K562 (cell line): Measurements from ENCODE around the gene EFNA2. TPM values are rescaled to one million over a fixed set of nuclear protein-coding genes. Genes with fewer than 3 reads are reported as not detected.

Source experiments
- ARID3A ChIP-seq: IDR thresholded peaks from 2 replicates; pipeline ENCODE4 v1.6.1; 2012; ENCODE audit warnings: low read depth, low read length, improper control_type of control experiment, borderline replicate concordance
- CAMTA2 ChIP-seq: fragments of 250-450 bp; sonication (Bioruptor Pico); conservative IDR thresholded peaks from 2 replicates; pipeline ENCODE4 v1.5.1; 2022
- FOSL1 ChIP-seq: fragments of 200-800 bp; sonication (Bioruptor generic); conservative IDR thresholded peaks from 2 replicates; pipeline ENCODE4 v1.6.1; 2016; ENCODE audit warnings: missing genetic modification characterization, missing compliant biosample characterization
- FOXK2 ChIP-seq, 2 experiments: fragments of 450-650 bp; IDR thresholded peaks in 1 of 2; conservative IDR thresholded peaks in 1 of 2; 2 replicates each; pipeline ENCODE4 v1.6.1; 2016; ENCODE audit warnings: low read depth in 2 of 2, mild to moderate bottlenecking in 1 of 2
- HMG20B ChIP-seq: fragments of 250-450 bp; sonication (Bioruptor Pico); IDR thresholded peaks from 2 replicates; pipeline ENCODE4 v1.5.0; 2021; ENCODE audit warnings: mild to moderate bottlenecking
- MBD1 ChIP-seq: fragments of 250-450 bp; sonication (Bioruptor Pico); IDR thresholded peaks from 2 replicates; pipeline ENCODE4 v1.8.0; 2022; ENCODE audit warnings: inconsistent platforms
- MBD2 ChIP-seq: sonication (generic); IDR thresholded peaks from 2 replicates; pipeline ENCODE4 v1.6.1; 2016; ENCODE audit warnings: low read depth, borderline replicate concordance
- MLLT1 ChIP-seq, 2 experiments: fragments of 450-650 bp; IDR thresholded peaks; 2 replicates each; pipeline ENCODE4 v1.6.1; 2016
- MYNN ChIP-seq, 2 experiments: sonication (generic); formaldehyde crosslinking in 1 of 2; IDR thresholded peaks; 2 replicates each; pipeline versions ENCODE4 v1.5.0 to v1.6.1; 2016 to 2020; ENCODE audit warnings: antibody characterized with exemption in 1 of 2, missing genetic modification reagents in 1 of 2
- NFE2L1 ChIP-seq: fragments of 450-650 bp; IDR thresholded peaks from 2 replicates; pipeline ENCODE4 v1.6.1; 2016; ENCODE audit warnings: missing genetic modification characterization, low read depth, mild to moderate bottlenecking, missing compliant biosample characterization, moderate library complexity, borderline replicate concordance
- PHTF2 ChIP-seq: fragments of 250-450 bp; sonication (Bioruptor Pico); IDR thresholded peaks from 2 replicates; pipeline ENCODE4 v1.5.0; 2021; ENCODE audit warnings: mild to moderate bottlenecking
- POLR2B ChIP-seq: fragments of 450-650 bp; IDR thresholded peaks from 2 replicates; pipeline ENCODE4 v1.6.1; 2018; ENCODE audit warnings: low read depth; ENCODE audit not compliant: partially characterized antibody
- TAF1 ChIP-seq: IDR thresholded peaks from 2 replicates; pipeline ENCODE4 v1.6.1; 2011; ENCODE audit warnings: mild to moderate bottlenecking, low read length, moderate library complexity; ENCODE audit not compliant: insufficient read depth, control insufficient read depth, severe bottlenecking; ENCODE audit errors: extremely low read depth
- TEAD1 ChIP-seq, 2 experiments: fragments of 450-650 bp in 1 of 2; sonication (generic) in 1 of 2; formaldehyde crosslinking; IDR thresholded peaks; 2 replicates each; pipeline versions ENCODE4 v1.4.0 to v1.8.0; 2020 to 2022; ENCODE audit warnings: mild to moderate bottlenecking in 2 of 2, missing genetic modification reagents in 1 of 2
- TFE3 ChIP-seq: fragments of 450-650 bp; formaldehyde crosslinking; IDR thresholded peaks from 2 replicates; pipeline ENCODE4 v1.4.0; 2020; ENCODE audit warnings: mild to moderate bottlenecking, mixed read lengths
- TOE1 ChIP-seq, 2 experiments: fragments of 450-650 bp in 1 of 2; sonication (generic) in 1 of 2; formaldehyde crosslinking in 1 of 2; IDR thresholded peaks; 2 replicates each; pipeline versions ENCODE4 v1.7.1 to v1.8.0; 2016 to 2022; ENCODE audit warnings: borderline replicate concordance in 2 of 2, mild to moderate bottlenecking in 2 of 2, antibody characterized with exemption in 1 of 2, inconsistent platforms in 1 of 2, low read depth in 1 of 2, missing genetic modification reagents in 1 of 2, moderate library complexity in 1 of 2
- ZNF224 ChIP-seq: sonication (generic); formaldehyde crosslinking; IDR thresholded peaks from 2 replicates; pipeline ENCODE4 v1.8.0; 2022; ENCODE audit warnings: mild to moderate bottlenecking, missing genetic modification reagents
- ZNF696 ChIP-seq: fragments of 250-450 bp; sonication (Bioruptor Pico); conservative IDR thresholded peaks from 2 replicates; pipeline ENCODE4 v1.4.0; 2020; ENCODE audit warnings: mild to moderate bottlenecking, moderate library complexity
- ZNF76 ChIP-seq: fragments of 250-450 bp; sonication (Bioruptor Pico); IDR thresholded peaks from 2 replicates; pipeline ENCODE4 v1.4.0; 2020; ENCODE audit warnings: mild to moderate bottlenecking, moderate library complexity, borderline replicate concordance
- polyA plus RNA-seq, 8 experiments: library from polyadenylated mRNA; depleted of rRNA in 4 of 8; stranded (reverse) in 5 of 8; unstranded in 3 of 8; fragments of >200 nt; fragmentation: Nextera tagmentation in 2 of 8; fragmentation: Illumina TruSeq in 1 of 8; extraction: Ambion mirVana in 2 of 8; extraction: Trizol in 1 of 8; gene quantifications; 2 replicates each; pipeline versions ENCODE4 v1.2.1 to v1.2.3, GENCODE V29; 2011 to 2014; ENCODE audit warnings: inconsistent platforms in 1 of 8, missing spikeins in 1 of 8
- total RNA-seq, 7 experiments: library from RNA; depleted of rRNA in 6 of 7; stranded (reverse); fragments of >200 nt in 6 of 7; fragmentation: Illumina TruSeq in 2 of 7; extraction: Trizol in 2 of 7; gene quantifications; 2 replicates each; pipeline versions ENCODE4 v1.2.1 to v1.2.3, GENCODE V29; 2011 to 2021; ENCODE audit warnings: low replicate concordance in 1 of 7

The EFNA2 gene
- total and polyA plus RNA-seq, 9 of the 15 experiments (the other 6 are each of a cell fraction or from before 2014, with no cell fraction given), result 0.11 to 0.44 (median 0.15) TPM; not detected in 6

GRCh38 chr19:1239796-1240737, 45.6 kb upstream of the EFNA2 start (continued):
- TF ChIP-seq NFE2L1 (no peak), TOE1 (IDR thresholded peaks at IDR 0.05; ENCODE audit: borderline replicate concordance) (no peak), TOE1 (CRISPR knock-in tag; IDR thresholded peaks at IDR 0.05; ENCODE audit: borderline replicate concordance, low read depth) (no peak), MBD1 (CRISPR knock-in tag) (no peak), TFE3 (no peak), ZNF696 (no peak), MBD2 (no peak), TAF1 (peak; percentile 15), MYNN (IDR thresholded peaks at IDR 0.05) (no peak), MYNN (CRISPR knock-in tag; IDR thresholded peaks at IDR 0.05) (no peak), HMG20B (CRISPR knock-in tag) (no peak), CAMTA2 (CRISPR knock-in tag) (no peak), POLR2B (peak; percentile 22), MLLT1 (IDR thresholded peaks at IDR 0.05) (no peak), FOXK2 (conservative IDR thresholded peaks at IDR 0.05 in 1 of 2, IDR thresholded peaks at IDR 0.05 in 1 of 2; ENCODE audit: low read depth in 2 of 2) (no peak), TEAD1 (CRISPR knock-in tag; IDR thresholded peaks at IDR 0.05) (no peak), FOSL1 (tag) (peak; percentile 68), ARID3A (no peak), ZNF224 (CRISPR knock-in tag) (no peak), PHTF2 (CRISPR knock-in tag) (no peak), ZNF76 (CRISPR knock-in tag) (no peak)
